Tibial nerve (tissue), 4 donors: ENCODE results near the gene PTPRG. TPM values are rescaled to one million over a fixed set of nuclear protein-coding genes. Genes with fewer than 3 reads are reported as not detected.

Experiments used
- DNase-seq, 2 donors: peaks; one replicate each; pipeline ENCODE4 v3.0.0-alpha.2; 2019; ENCODE audit warnings: low spot score in 2 of 2
- H3K27ac ChIP-seq, 4 donors: fragments of 200-600 bp; sonication (generic) in 3 of 4; one replicate each; pipeline ENCODE4 v1.5.1; 2017 to 2019; ENCODE audit warnings: mild to moderate bottlenecking in 1 of 4
- H3K27me3 ChIP-seq, 2 donors: fragments of 200-600 bp; sonication (generic) in 1 of 2; one replicate each; pipeline versions ENCODE4 v1.5.1 to v1.6.0; 2017 to 2019
- H3K36me3 ChIP-seq, 3 donors: fragments of 200-600 bp; sonication (generic); one replicate each; pipeline ENCODE4 v1.5.1; 2018 to 2019
- H3K4me1 ChIP-seq, 4 donors: fragments of 200-600 bp; sonication (generic) in 3 of 4; one replicate each; pipeline ENCODE4 v1.5.1; 2017 to 2019
- H3K4me3 ChIP-seq, 4 donors: fragments of 200-600 bp; sonication (generic) in 3 of 4; one replicate each; pipeline ENCODE4 v1.5.1; 2017 to 2019; ENCODE audit warnings: mild to moderate bottlenecking in 1 of 4, moderate library complexity in 1 of 4
- H3K9me3 ChIP-seq, 4 donors: fragments of 200-600 bp; sonication (generic) in 3 of 4; one replicate each; pipeline ENCODE4 v1.5.1; 2017 to 2019
- CTCF ChIP-seq, 5 experiments: fragments of 200-600 bp in 3 of 5; fragments of 450-650 bp in 2 of 5; sonication (generic) in 3 of 5; IDR thresholded peaks; one replicate each; pipeline ENCODE4 v1.5.1; 2016 to 2019; ENCODE audit warnings: antibody characterized with exemption in 5 of 5, mild to moderate bottlenecking in 3 of 5, moderate library complexity in 2 of 5
- EP300 ChIP-seq, 2 donors: sonication (generic); formaldehyde crosslinking; IDR thresholded peaks; one replicate each; pipeline ENCODE4 v1.6.1; 2017; ENCODE audit warnings: antibody characterized with exemption in 2 of 2, mild to moderate bottlenecking in 1 of 2
- POLR2A ChIP-seq, 2 donors: fragments of 450-650 bp; IDR thresholded peaks; one replicate each; pipeline ENCODE4 v1.6.1; 2017; ENCODE audit warnings: antibody characterized with exemption in 2 of 2, mild to moderate bottlenecking in 2 of 2, moderate library complexity in 2 of 2
- WGBS, 2 donors: methylation state at CpG; one replicate each; pipeline ENCODE4 v1.1.5; 2018; 5-methylcytosine and 5-hydroxymethylcytosine counted together
- total RNA-seq, 4 donors: library from RNA; depleted of rRNA; stranded (reverse); fragments of >200 nt; gene quantifications; one replicate each; pipeline ENCODE4 v1.1.0, GENCODE V29; 2016

Gene PTPRG
- total RNA-seq, 4 donors from 2014 or later, result 112 to 174 (median 121) TPM

DNA sequence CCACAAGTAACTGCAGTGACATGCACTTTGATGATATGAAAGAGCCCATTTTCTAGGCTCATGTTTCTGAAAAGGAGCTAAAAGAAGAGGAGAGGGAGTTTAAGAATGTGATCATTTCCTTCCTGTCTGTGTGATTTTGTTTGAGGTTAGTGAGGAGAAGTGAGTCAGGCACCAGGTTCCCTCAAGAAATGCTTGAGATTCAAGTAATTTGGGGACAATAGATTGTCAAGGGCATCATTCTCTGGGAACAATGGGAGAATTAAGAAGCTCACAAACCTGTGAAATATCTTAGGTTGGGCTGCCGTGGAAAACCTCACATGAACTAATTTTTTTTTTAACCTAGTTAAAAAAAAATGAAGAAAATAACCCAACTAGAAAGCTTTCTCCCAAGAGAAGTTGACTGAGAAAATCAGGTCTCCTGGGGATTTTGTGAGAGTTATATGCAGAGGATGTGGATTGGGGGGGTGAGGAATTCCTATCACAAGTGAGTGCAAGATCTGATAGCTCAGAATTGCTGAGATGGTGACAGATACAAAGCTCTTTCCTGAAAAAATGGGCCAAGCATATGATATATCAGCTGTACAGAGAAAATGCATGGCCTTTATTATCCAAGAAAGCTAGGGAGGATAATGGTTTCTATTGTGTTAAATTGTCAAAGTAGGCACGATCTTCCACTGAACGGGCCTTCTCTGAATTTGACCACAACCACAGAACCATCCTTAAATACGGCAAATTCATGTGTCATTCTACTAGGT lies 608.7 kb downstream of the PTPRG start:
- WGBS, 2 donors, result 44 to 56% methylated on average over 4 of the region's 4 CpGs
- Histone ChIP-seq H3K9me3 (no peaks in the 10 kb centered on the region), H3K27me3 (no peaks in the 10 kb centered on the region), H3K36me3 (peaks cover 0 to 6% (median 0%) of the 10 kb centered on the region in 3 donors), H3K27ac (no peak overlapping the region), H3K4me3 (no peak overlapping the region), H3K4me1 (peaks cover 0 to 3% (median 0%) of the 10 kb centered on the region in 4 donors)
- no peak for DNase-seq
- no peak for TF ChIP-seq EP300 (IDR thresholded peaks at IDR 0.05)
- TF ChIP-seq POLR2A (IDR thresholded peaks at IDR 0.05), result no peak
- no peak for TF ChIP-seq CTCF (IDR thresholded peaks at IDR 0.05)

- Histone ChIP-seq H3K27me3 (no peaks in the 10 kb centered on the region), H3K36me3 (peaks cover 0 to 6% (median 0%) of the 10 kb centered on the region in 3 donors), H3K4me3 (no peak overlapping the region), H3K9me3 (no peaks in the 10 kb centered on the region), H3K4me1 (peaks cover 0 to 3% (median 0%) of the 10 kb centered on the region in 4 donors), H3K27ac (no peak overlapping the region)
- TF ChIP-seq CTCF (IDR thresholded peaks at IDR 0.05) (no peak), POLR2A (IDR thresholded peaks at IDR 0.05) (no peak), EP300 (IDR thresholded peaks at IDR 0.05) (no peak)
- WGBS, 2 donors, result 95 to 96% methylated on average over 2 of the region's 2 CpGs
- no peak for DNase-seq
These were observed 610.4 kb downstream of the PTPRG start for GRCh38 chr3:62171789-62172188.

DNA sequence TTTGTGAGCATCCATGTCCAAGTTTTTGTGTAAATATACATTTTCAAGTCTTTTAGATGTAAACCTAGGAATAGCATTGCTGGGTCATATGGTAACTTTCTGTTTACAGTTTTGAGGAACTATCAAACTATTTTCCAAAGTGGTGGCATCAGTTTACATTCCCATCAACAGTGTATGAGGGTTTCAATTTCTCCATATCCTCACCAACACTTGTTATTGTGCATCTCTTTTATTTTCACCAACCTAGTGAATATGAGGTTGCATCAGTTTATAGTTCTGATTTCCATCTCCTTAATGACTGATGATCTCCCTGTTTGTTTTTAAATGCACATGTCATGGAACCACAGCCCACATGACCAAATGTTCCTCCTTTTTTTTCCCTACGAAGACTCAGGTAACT lies 610.8 kb downstream of the PTPRG start:
- Histone ChIP-seq H3K36me3 (peaks cover 0 to 6% (median 0%) of the 10 kb centered on the region in 3 donors), H3K9me3 (no peaks in the 10 kb centered on the region), H3K27me3 (no peaks in the 10 kb centered on the region), H3K4me3 (no peak overlapping the region), H3K27ac (no peak overlapping the region), H3K4me1 (peaks cover 0 to 3% (median 0%) of the 10 kb centered on the region in 4 donors)
- no peak for DNase-seq
- TF ChIP-seq CTCF (IDR thresholded peaks at IDR 0.05) (no peak), POLR2A (IDR thresholded peaks at IDR 0.05) (no peak)
- WGBS, 2 donors, result 97 to 100% methylated on average over 1 of the region's 1 CpG

DNA sequence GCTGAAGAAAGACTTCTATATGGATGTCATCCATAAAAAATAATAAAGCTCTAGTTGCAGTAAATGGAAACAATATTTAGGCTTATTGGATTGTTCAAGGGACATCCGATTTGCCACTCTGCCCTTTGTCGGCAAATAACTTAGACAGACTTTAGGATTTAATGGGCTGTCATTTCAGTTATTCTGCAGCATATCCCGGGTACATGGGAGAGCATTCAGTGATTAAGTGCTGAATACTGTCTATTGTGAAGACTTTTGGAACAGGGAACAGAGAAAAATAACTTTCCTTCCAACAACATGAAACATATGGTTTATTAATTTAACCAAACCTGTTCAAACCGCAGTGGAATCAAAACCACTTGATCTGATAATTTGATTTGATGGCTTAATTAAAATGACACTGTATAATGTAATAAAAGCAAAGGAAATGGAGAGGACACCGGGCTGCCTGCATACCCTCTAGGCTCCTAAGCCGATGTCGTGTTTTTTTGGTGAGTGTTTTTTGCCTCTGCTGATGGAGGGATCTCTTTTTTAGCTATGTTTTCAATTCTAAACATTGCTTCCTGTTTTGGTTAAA lies 612.7 kb downstream of the PTPRG start:
- H3K4me3 ChIP-seq, result no peak overlapping the region
- no peaks in the 10 kb centered on the region for H3K9me3 ChIP-seq

More for the DNA sequence above, 612.7 kb downstream of the PTPRG start:
- H3K36me3 ChIP-seq, result peaks cover 0 to 6% (median 0%) of the 10 kb centered on the region in 3 donors
- no peak for DNase-seq
- no peaks in the 10 kb centered on the region for H3K27me3 ChIP-seq
- WGBS, 2 donors, result 44 to 49% methylated on average over 7 of the region's 7 CpGs
- H3K4me1 ChIP-seq, result peaks cover 0 to 3% (median 0%) of the 10 kb centered on the region in 4 donors
- no peak overlapping the region for H3K27ac ChIP-seq
- no peak for TF ChIP-seq EP300 (IDR thresholded peaks at IDR 0.05)
- TF ChIP-seq POLR2A (IDR thresholded peaks at IDR 0.05), result no peak
- TF ChIP-seq CTCF (IDR thresholded peaks at IDR 0.05), result no peak
